ENCODE data around the gene WSCD2. TPM values are rescaled to one million over a fixed set of nuclear protein-coding genes. Genes with fewer than 3 reads are reported as not detected.

WSCD2 gene
- total and polyA plus RNA-seq, 9 donors = 0.57 to 3.7 (median 1.9) TPM

- 78% methylated on average over 8 of the region's 8 CpGs for WGBS (ENCODE audit: insufficient coverage)
- peaks cover 3% of the 10 kb centered on the region for H3K27me3 ChIP-seq (ENCODE audit: control insufficient read depth, insufficient read depth, low read length)
Measured at GRCh38 chr12:108226866-108227265, 97.8 kb downstream of the WSCD2 start.

GRCh38 chr12:108228746-108229145 is 99.7 kb downstream of the WSCD2 start:
- Histone ChIP-seq H3K27me3 (ENCODE audit: control insufficient read depth, insufficient read depth, low read length) (peaks cover 2% of the 10 kb centered on the region), H3K4me1 (ENCODE audit: control insufficient read depth, insufficient read depth, low read length) (no peaks in the 10 kb centered on the region), H3K36me3 (ENCODE audit: control insufficient read depth, insufficient read depth, low read length) (no peaks in the 10 kb centered on the region), H3K4me3 (ENCODE audit: low read length) (no peak overlapping the region), H3K9me3 (replicated peaks; ENCODE audit: control insufficient read depth, low read depth, low read length) (no peaks in the 10 kb centered on the region), H3K27ac (ENCODE audit: low read length) (no peak overlapping the region)
- DNase-seq = no peak
- WGBS (ENCODE audit: insufficient coverage) = 81% methylated on average over 2 of the region's 4 CpGs

More at GRCh38 chr12:108226866-108227265, 97.8 kb downstream of the WSCD2 start:
- H3K36me3 ChIP-seq (ENCODE audit: control insufficient read depth, insufficient read depth, low read length) = no peaks in the 10 kb centered on the region
- no peak overlapping the region for H3K27ac ChIP-seq (ENCODE audit: low read length)
- H3K4me1 ChIP-seq (ENCODE audit: control insufficient read depth, insufficient read depth, low read length) = no peaks in the 10 kb centered on the region
- H3K9me3 ChIP-seq (replicated peaks; ENCODE audit: control insufficient read depth, low read depth, low read length) = no peaks in the 10 kb centered on the region
- H3K4me3 ChIP-seq (ENCODE audit: low read length) = no peak overlapping the region
- DNase-seq = no peak

GRCh38 chr12:108231109-108231905 is 102.2 kb downstream of the WSCD2 start:
- no peak for DNase-seq
- Histone ChIP-seq H3K9me3 (replicated peaks; ENCODE audit: control insufficient read depth, low read depth, low read length) (no peaks in the 10 kb centered on the region), H3K36me3 (ENCODE audit: control insufficient read depth, insufficient read depth, low read length) (no peaks in the 10 kb centered on the region), H3K27ac (ENCODE audit: low read length) (no peak overlapping the region), H3K4me3 (ENCODE audit: low read length) (no peak overlapping the region), H3K27me3 (ENCODE audit: control insufficient read depth, insufficient read depth, low read length) (peaks cover 4% of the 10 kb centered on the region), H3K4me1 (ENCODE audit: control insufficient read depth, insufficient read depth, low read length) (no peaks in the 10 kb centered on the region)
- WGBS (ENCODE audit: insufficient coverage) = 100% methylated on average over 1 of the region's 3 CpGs

- H3K27ac ChIP-seq (ENCODE audit: low read length) = no peak overlapping the region
- no peaks in the 10 kb centered on the region for H3K36me3 ChIP-seq (ENCODE audit: control insufficient read depth, insufficient read depth, low read length)
- H3K27me3 ChIP-seq (ENCODE audit: control insufficient read depth, insufficient read depth, low read length) = peaks cover 4% of the 10 kb centered on the region
- 67% methylated on average over 1 of the region's 6 CpGs for WGBS (ENCODE audit: insufficient coverage)
- DNase-seq = no peak
- H3K9me3 ChIP-seq (replicated peaks; ENCODE audit: control insufficient read depth, low read depth, low read length) = no peaks in the 10 kb centered on the region
- no peak overlapping the region for H3K4me3 ChIP-seq (ENCODE audit: low read length)
- no peaks in the 10 kb centered on the region for H3K4me1 ChIP-seq (ENCODE audit: control insufficient read depth, insufficient read depth, low read length)
Measured at GRCh38 chr12:108231909-108232434, 102.9 kb downstream of the WSCD2 start.

- 77% methylated on average over 3 of the region's 6 CpGs for WGBS (ENCODE audit: insufficient coverage)
- no peak overlapping the region for H3K27ac ChIP-seq (ENCODE audit: low read length)
- no peaks in the 10 kb centered on the region for H3K36me3 ChIP-seq (ENCODE audit: control insufficient read depth, insufficient read depth, low read length)
- no peaks in the 10 kb centered on the region for H3K4me1 ChIP-seq (ENCODE audit: control insufficient read depth, insufficient read depth, low read length)
- no peak overlapping the region for H3K4me3 ChIP-seq (ENCODE audit: low read length)
- no peak for DNase-seq
- peaks cover 4% of the 10 kb centered on the region for H3K27me3 ChIP-seq (ENCODE audit: control insufficient read depth, insufficient read depth, low read length)
- H3K9me3 ChIP-seq (replicated peaks; ENCODE audit: control insufficient read depth, low read depth, low read length) = no peaks in the 10 kb centered on the region
Measured at GRCh38 chr12:108232565-108232964, 103.5 kb downstream of the WSCD2 start.

- DNase-seq = peak; percentile 32
- Histone ChIP-seq H3K36me3 (ENCODE audit: control insufficient read depth, insufficient read depth, low read length) (no peaks in the 10 kb centered on the region), H3K27me3 (ENCODE audit: control insufficient read depth, insufficient read depth, low read length) (peaks cover 4% of the 10 kb centered on the region), H3K27ac (ENCODE audit: low read length) (no peak overlapping the region), H3K9me3 (replicated peaks; ENCODE audit: control insufficient read depth, low read depth, low read length) (no peaks in the 10 kb centered on the region), H3K4me3 (ENCODE audit: low read length) (no peak overlapping the region), H3K4me1 (ENCODE audit: control insufficient read depth, insufficient read depth, low read length) (no peaks in the 10 kb centered on the region)
- 89% methylated on average over 5 of the region's 6 CpGs for WGBS (ENCODE audit: insufficient coverage)
Measured at GRCh38 chr12:108234158-108234557, 105.1 kb downstream of the WSCD2 start.

- no peaks in the 10 kb centered on the region for H3K4me1 ChIP-seq (ENCODE audit: control insufficient read depth, insufficient read depth, low read length)
- H3K27ac ChIP-seq (ENCODE audit: low read length) = no peak overlapping the region
- H3K36me3 ChIP-seq (ENCODE audit: control insufficient read depth, insufficient read depth, low read length) = no peaks in the 10 kb centered on the region
- H3K27me3 ChIP-seq (ENCODE audit: control insufficient read depth, insufficient read depth, low read length) = peaks cover 8% of the 10 kb centered on the region
- no peak for DNase-seq
- WGBS (ENCODE audit: insufficient coverage) = 48% methylated on average over 2 of the region's 5 CpGs
- no peaks in the 10 kb centered on the region for H3K9me3 ChIP-seq (replicated peaks; ENCODE audit: control insufficient read depth, low read depth, low read length)
- no peak overlapping the region for H3K4me3 ChIP-seq (ENCODE audit: low read length)
Measured at GRCh38 chr12:108235197-108235984, 106.3 kb downstream of the WSCD2 start.

GRCh38 chr12:108235985-108236263 is 106.8 kb downstream of the WSCD2 start:
- H3K4me1 ChIP-seq (ENCODE audit: control insufficient read depth, insufficient read depth, low read length) = no peaks in the 10 kb centered on the region
- H3K36me3 ChIP-seq (ENCODE audit: control insufficient read depth, insufficient read depth, low read length) = no peaks in the 10 kb centered on the region
- whole genome bisulfite sequencing (ENCODE audit: insufficient coverage) = 13% methylated on average over 3 of the region's 3 CpGs
- no peaks in the 10 kb centered on the region for H3K9me3 ChIP-seq (replicated peaks; ENCODE audit: control insufficient read depth, low read depth, low read length)
- no peak overlapping the region for H3K27ac ChIP-seq (ENCODE audit: low read length)
- H3K4me3 ChIP-seq (ENCODE audit: low read length) = no peak overlapping the region
- H3K27me3 ChIP-seq (ENCODE audit: control insufficient read depth, insufficient read depth, low read length) = peaks cover 11% of the 10 kb centered on the region
- no peak for DNase-seq

GRCh38 chr12:108236366-108236765 is 107.3 kb downstream of the WSCD2 start:
- Histone ChIP-seq H3K4me3 (ENCODE audit: low read length) (no peak overlapping the region), H3K9me3 (replicated peaks; ENCODE audit: control insufficient read depth, low read depth, low read length) (no peaks in the 10 kb centered on the region), H3K36me3 (ENCODE audit: control insufficient read depth, insufficient read depth, low read length) (no peaks in the 10 kb centered on the region), H3K27ac (ENCODE audit: low read length) (no peak overlapping the region), H3K27me3 (ENCODE audit: control insufficient read depth, insufficient read depth, low read length) (peaks cover 15% of the 10 kb centered on the region), H3K4me1 (ENCODE audit: control insufficient read depth, insufficient read depth, low read length) (no peaks in the 10 kb centered on the region)
- WGBS (ENCODE audit: insufficient coverage) = 92% methylated on average over 1 of the region's 1 CpG
- no peak for DNase-seq

GRCh38 chr12:108237272-108237671 is 108.2 kb downstream of the WSCD2 start:
- no peak overlapping the region for H3K27ac ChIP-seq (ENCODE audit: low read length)
- 87% methylated on average over 3 of the region's 3 CpGs for WGBS (ENCODE audit: insufficient coverage)

More at GRCh38 chr12:108237272-108237671, 108.2 kb downstream of the WSCD2 start:
- no peaks in the 10 kb centered on the region for H3K9me3 ChIP-seq (replicated peaks; ENCODE audit: control insufficient read depth, low read depth, low read length)
- no peaks in the 10 kb centered on the region for H3K36me3 ChIP-seq (ENCODE audit: control insufficient read depth, insufficient read depth, low read length)
- no peaks in the 10 kb centered on the region for H3K4me1 ChIP-seq (ENCODE audit: control insufficient read depth, insufficient read depth, low read length)
- H3K27me3 ChIP-seq (ENCODE audit: control insufficient read depth, insufficient read depth, low read length) = peaks cover 13% of the 10 kb centered on the region
- no peak overlapping the region for H3K4me3 ChIP-seq (ENCODE audit: low read length)
- DNase-seq = no peak
